Psoas muscle (tissue), 8 donors: Measurements from ENCODE around the gene ATP6V1D. TPM values are rescaled to one million over a fixed set of nuclear protein-coding genes. Genes with fewer than 3 reads are reported as not detected.

ENCODE experiments used
- ATAC-seq, 4 donors: fragments of 200-7000 bp; cut with Tn5 transposase; one replicate each; pipeline ENCODE4 v1.9.1; 2020; ENCODE audit warnings: moderate library complexity in 3 of 4, mild to moderate bottlenecking in 2 of 4
- DNase-seq, 2 donors: peaks; one replicate each; pipeline ENCODE4 v3.0.0-alpha.2; 2020
- H3K27ac ChIP-seq: fragments of 200-600 bp; one replicate; pipeline ENCODE4 v1.8.0; 2022
- H3K27me3 ChIP-seq, 3 donors: fragments of 200-600 bp in 1 of 3; one replicate each; pipeline versions ENCODE4 v1.6.1 to v1.8.0; 2013 to 2022; ENCODE audit warnings: low read length in 2 of 3, mild to moderate bottlenecking in 2 of 3, moderate library complexity in 1 of 3; ENCODE audit not compliant: insufficient read depth in 3 of 3
- H3K36me3 ChIP-seq, 2 donors: fragments of 200-600 bp in 1 of 2; one replicate each; pipeline versions ENCODE4 v1.6.1 to v1.8.0; 2013 to 2022; ENCODE audit warnings: low read depth in 1 of 2, mild to moderate bottlenecking in 1 of 2, moderate library complexity in 1 of 2; ENCODE audit not compliant: insufficient read depth in 1 of 2
- H3K4me1 ChIP-seq: fragments of 200-600 bp; one replicate; pipeline ENCODE4 v1.8.0; 2022
- H3K4me3 ChIP-seq: fragments of 200-600 bp; one replicate; pipeline ENCODE4 v1.8.0; 2022; ENCODE audit warnings: mild to moderate bottlenecking
- H3K9me3 ChIP-seq: fragments of 200-600 bp; one replicate; pipeline ENCODE4 v1.8.0; 2022
- CTCF ChIP-seq: fragments of 200-600 bp; IDR thresholded peaks from one replicate; pipeline ENCODE4 v1.8.0; 2022; ENCODE audit warnings: antibody characterized with exemption
- WGBS, 3 donors: extraction: QIAGEN DNeasy Blood & Tissue Kit; methylation state at CpG; one replicate each; pipeline versions ENCODE4 v1.1.6 to v1.1.7; 2013; 5-methylcytosine and 5-hydroxymethylcytosine counted together
- intact Hi-C, 2 donors: fragments of 100-400 bp; cut with DNase I; formaldehyde crosslinking; loops; one replicate each; pipeline versions ENCODE4 v1.11.0 to v1.14.2; 2022
- polyA plus RNA-seq, 3 donors: library from polyadenylated mRNA; stranded (reverse); fragments of 200-250 nt; gene quantifications; one replicate each; pipeline ENCODE4 v1.2.3, GENCODE V29; 2013
- total RNA-seq, 4 donors: library from RNA; stranded (reverse); fragmentation: NEBNext Ultra II Directional in 2 of 4; extraction: Animal tissue kit (Norgen Biotek cat#: 25700) in 2 of 4; gene quantifications; one replicate each; pipeline versions ENCODE4 v1.2.1 to v1.2.4, GENCODE V29; 2021 to 2023
- donor health status: healthy with polysubstance abuse.
- donor health status: DM: no; HTN: no; CAD: no; lungs with moderate emphysema.
- donor health status: Bipolar disorder and iron deficiency.
- donor health status: healthy.
- donor health status: DM: yes; HTN: yes; CAD: no.
- donor health status: DM: no; HTN: no; CAD: no.
- donor health status: DM: no; HTN: no; CAD: no.
- donor health status: DM: yes; HTN: yes; CAD: no.

ATP6V1D gene
- total and polyA plus RNA-seq, 7 donors = 54.1 to 133 (median 66.7) TPM

GRCh38 chr14:67360470-67361206 is 1.0 kb upstream of the ATP6V1D start:
- no peaks in the 10 kb centered on the region for H3K27me3 ChIP-seq
- no peaks in the 10 kb centered on the region for H3K9me3 ChIP-seq
- WGBS, 3 donors = 1 to 2% (median 2%) methylated on average over 34 of the region's 34 CpGs
- ATAC-seq (peak; percentile 44 to 59 (median 50)), DNase-seq (no peak)
- H3K4me3 ChIP-seq = peak overlapping the region; percentile 92
- no peak for TF ChIP-seq CTCF
- H3K4me1 ChIP-seq = peaks cover 57% of the 10 kb centered on the region
- H3K27ac ChIP-seq = peak overlapping the region; percentile 98
- intact Hi-C loops = no loop called here
- H3K36me3 ChIP-seq = peaks cover 0 to 33% of the 10 kb centered on the region in 2 donors

- Histone ChIP-seq H3K4me3 (peak overlapping the region; percentile 92), H3K27me3 (no peaks in the 10 kb centered on the region), H3K9me3 (no peaks in the 10 kb centered on the region), H3K27ac (peak overlapping the region; percentile 98), H3K36me3 (peaks cover 0 to 18% of the 10 kb centered on the region in 2 donors), H3K4me1 (peaks cover 52% of the 10 kb centered on the region)
- intact Hi-C loops = no loop called here
- peak in 1 of 4 donors; percentile 13 for ATAC-seq
- peak; percentile 34 to 56 for DNase-seq
- no peak for TF ChIP-seq CTCF
- WGBS, 3 donors = 1 to 2% (median 1%) methylated on average over 38 of the region's 38 CpGs
Observed at GRCh38 chr14:67358924-67359774, 455 bp downstream of the ATP6V1D start.

- Histone ChIP-seq H3K4me1 (peaks cover 40% of the 10 kb centered on the region), H3K27ac (no peak overlapping the region), H3K27me3 (no peaks in the 10 kb centered on the region), H3K9me3 (no peaks in the 10 kb centered on the region), H3K36me3 (peaks cover 0 to 16% of the 10 kb centered on the region in 2 donors), H3K4me3 (peak overlapping the region; percentile 92)
- ATAC-seq (no peak), DNase-seq (no peak)
- WGBS, 3 donors = 40 to 56% (median 49%) methylated on average over 9 of the region's 9 CpGs
- intact Hi-C loops = no loop called here
- no peak for TF ChIP-seq CTCF
Observed at GRCh38 chr14:67357969-67358354, 1.6 kb downstream of the ATP6V1D start.

GRCh38 chr14:67357186-67357968 is 2.2 kb downstream of the ATP6V1D start:
- DNase-seq (no peak), ATAC-seq (no peak)
- intact Hi-C loops = no loop called here
- Histone ChIP-seq H3K9me3 (no peaks in the 10 kb centered on the region), H3K27me3 (no peaks in the 10 kb centered on the region), H3K4me1 (peaks cover 36% of the 10 kb centered on the region), H3K4me3 (no peak overlapping the region), H3K36me3 (peaks cover 0 to 16% of the 10 kb centered on the region in 2 donors), H3K27ac (no peak overlapping the region)
- 65 to 70% (median 67%) methylated on average over 4 of the region's 4 CpGs for whole genome bisulfite sequencing, 3 donors
- TF ChIP-seq CTCF = no peak
